ENCODE data around the gene RSPO3. TPM values are rescaled to one million over a fixed set of nuclear protein-coding genes. Genes with fewer than 3 reads are reported as not detected.
"Not testable (repeated sequence)": the region's sequence is repeated elsewhere in the genome, so short reads cannot be mapped to it uniquely, and the experiment has no call there.

The RSPO3 gene, protein sequence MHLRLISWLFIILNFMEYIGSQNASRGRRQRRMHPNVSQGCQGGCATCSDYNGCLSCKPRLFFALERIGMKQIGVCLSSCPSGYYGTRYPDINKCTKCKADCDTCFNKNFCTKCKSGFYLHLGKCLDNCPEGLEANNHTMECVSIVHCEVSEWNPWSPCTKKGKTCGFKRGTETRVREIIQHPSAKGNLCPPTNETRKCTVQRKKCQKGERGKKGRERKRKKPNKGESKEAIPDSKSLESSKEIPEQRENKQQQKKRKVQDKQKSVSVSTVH
- 0.53 and 0.62 TPM in 2 replicates for total RNA-seq
- polyA plus RNA-seq (2012): 1.5 TPM

DNA sequence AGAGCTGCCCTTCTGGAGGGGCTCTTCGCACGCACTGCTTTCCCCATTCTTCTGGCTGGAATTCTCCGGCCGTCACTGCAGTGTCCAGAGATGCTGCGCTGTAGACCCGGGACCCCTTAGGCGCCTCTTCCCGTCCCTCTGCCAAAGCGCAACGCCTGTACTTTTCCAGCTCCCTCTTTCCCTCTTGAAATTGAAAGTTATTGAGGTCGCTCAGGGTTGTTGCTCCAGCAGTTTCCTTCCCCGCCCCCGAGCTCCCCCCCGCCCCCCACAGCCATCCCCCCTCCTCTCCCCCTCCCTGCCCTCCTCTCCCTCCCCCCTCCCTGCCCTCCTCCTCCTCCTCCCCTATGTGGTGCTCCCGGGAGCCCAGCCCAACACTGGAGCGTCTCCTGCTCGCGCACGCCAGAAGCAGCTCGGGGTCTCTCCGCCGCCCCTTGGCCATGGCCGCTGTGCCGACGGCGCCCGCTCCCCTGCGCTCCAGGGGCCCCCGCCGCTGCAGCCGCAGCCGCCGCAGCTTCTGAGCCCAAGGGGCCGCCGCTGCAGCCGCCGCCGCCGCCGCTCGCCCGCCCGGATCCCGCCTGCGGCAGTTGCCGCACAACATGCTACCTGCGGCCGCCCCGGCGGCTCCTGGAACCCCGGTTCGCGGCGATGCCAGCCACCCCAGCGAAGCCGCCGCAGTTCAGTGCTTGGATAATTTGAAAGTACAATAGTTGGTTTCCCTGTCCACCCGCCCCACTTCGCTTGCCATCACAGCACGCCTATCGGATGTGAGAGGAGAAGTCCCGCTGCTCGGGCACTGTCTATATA, at the start of gene RSPO3:
Gene RSPO3 (plus strand): TSS at position 374 of the 804 bp plus-strand sequence. CDS start 522 bp downstream, outside the sequence.
- DNase-seq (ENCODE audit: low read depth): peak; percentile 56

DNA sequence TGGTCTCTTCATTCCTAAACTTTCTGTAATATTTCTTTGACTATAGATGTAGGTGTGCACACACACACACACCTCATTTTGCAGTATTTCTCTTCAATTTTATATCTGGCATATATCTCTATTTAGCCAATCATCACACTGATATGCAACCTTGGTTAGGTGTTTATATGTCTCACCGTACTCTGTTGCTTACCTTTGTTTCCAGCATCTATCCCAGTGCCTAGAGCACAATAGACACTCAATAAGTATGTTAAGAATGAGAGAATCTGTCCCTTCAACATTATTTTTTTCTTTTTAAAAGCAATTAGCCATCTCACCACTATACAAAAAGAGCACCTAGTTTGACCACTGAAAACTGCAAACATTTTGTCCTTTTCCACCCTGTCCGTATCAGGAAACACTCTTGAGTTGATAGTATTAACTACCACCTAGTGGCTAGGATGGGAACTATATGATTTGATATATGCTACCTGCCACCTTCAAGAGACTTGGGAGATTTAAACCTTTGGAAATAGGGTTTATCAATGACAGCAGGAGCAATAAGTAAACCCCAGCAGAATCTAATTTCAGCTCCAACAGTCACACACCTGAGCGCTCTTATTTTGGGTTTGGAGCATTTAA, 48.7 kb upstream of the RSPO3 start:
- peak; percentile 34 for DNase-seq (ENCODE audit: low read depth)

DNA sequence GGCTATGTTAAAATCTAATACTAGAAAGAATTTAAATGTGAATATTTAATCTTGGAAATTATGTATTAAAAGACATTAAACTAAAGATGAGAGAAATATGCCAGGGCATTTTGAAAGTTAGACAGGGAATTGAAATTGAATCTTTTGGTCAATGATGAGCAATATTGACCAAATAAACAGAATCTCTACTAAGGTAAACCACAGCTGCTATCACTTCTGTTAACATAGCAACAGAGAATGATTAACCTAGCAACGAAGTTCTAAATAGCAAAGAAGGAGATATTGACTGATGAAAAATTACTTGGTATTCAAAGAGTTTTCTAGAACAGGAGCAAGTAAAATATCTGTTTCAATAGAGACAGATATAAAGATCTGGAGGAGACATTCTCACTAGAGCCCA, 45.2 kb upstream of the RSPO3 start:
- no peak for DNase-seq (ENCODE audit: low read depth)

DNA sequence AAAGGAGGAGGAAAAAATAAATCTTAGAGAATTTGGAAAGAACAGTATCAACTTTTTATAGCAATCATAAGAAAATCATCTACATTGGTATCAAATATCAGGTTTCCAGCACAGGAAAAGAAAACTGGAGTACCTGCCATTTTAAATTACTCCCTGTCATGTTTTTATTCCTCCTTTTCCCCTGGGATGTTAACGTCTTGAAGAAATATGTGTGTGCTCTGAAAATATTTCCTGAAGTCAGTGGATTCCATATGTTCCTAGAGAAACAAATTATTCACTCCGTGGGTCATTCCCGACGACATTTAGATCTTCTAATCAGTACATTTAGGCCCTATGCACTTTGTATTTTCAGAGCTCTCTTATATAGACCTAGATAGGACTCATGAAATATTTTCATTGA, 42.0 kb upstream of the RSPO3 start:
- DNase-seq (ENCODE audit: low read depth): no peak

DNA sequence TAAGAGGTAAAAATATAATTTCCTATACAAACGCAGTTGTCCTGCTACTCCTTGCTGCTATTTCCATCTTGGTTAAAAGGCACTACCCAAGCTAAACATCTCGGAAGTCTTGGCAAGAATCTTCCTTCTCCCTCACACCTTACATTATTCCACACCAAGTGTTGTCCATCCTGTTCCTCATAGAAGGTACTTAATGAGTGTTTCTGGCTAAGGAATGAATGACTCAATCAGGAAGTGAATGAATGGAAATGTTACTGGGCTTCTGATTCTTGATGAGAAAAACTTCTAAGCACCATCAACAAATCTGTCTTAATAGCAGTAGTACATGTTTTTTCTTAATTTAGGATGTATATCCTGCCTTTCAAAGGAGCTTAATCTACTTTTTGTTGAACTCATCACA, 40.6 kb upstream of the RSPO3 start:
- no peak for DNase-seq (ENCODE audit: low read depth)

DNA sequence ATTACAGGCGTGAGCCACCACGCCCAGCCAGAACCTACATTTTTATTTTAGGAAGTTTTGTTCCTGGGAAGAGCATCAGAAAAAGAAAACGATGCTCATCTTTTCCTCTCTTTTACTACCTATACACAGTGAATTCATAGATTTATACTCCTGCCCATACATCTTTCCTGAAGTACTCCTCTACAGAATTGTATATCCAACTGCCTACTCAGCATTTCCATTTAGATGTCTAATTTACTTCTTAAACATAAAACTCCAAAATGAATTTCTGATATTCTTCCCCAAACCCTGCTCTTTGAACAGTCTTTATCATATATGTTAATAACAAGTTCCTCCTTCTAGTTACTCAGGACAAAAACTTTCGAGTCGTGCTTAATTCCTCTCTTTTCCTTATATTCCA, 39.8 kb upstream of the RSPO3 start:
- no peak for DNase-seq (ENCODE audit: low read depth)

DNA sequence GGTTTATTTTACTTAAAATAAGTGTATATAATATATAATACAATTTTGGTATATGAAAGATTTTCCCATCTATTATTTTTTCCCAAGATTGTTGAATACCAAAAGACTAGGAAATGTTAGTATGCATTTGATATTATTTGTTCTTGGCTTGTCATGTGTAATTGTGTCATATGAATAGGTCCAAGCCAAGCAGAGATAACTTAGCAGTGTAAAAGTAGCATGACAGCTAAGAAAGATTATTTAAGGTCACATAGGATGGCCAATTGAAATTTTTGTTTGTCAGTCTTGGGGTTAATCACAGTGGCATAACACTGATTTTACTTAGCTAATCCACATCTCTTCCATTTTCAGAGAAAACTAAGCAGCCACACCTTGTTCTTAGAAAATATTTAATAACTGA, 38.8 kb upstream of the RSPO3 start:
- no peak for DNase-seq (ENCODE audit: low read depth)

DNA sequence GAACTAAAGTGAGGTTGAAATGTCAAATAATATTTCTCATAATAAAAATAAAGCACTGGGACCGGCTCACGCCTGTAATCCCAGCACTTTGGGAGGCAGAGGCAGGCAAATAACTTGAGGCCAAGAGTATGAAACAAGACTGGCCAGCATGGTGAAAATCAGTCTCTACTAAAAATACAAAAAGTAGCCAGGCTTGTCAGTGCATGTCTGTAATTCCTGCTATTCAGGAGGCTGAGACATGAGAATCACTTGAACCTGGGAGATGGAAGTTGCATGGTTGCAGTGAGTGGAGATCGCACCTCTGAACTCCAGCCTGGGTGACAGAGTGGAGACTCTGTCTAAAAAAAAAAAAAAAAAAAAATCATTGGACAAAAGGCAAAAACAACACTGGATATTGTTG, 38.4 kb upstream of the RSPO3 start:
- DNase-seq (ENCODE audit: low read depth): no peak

DNA sequence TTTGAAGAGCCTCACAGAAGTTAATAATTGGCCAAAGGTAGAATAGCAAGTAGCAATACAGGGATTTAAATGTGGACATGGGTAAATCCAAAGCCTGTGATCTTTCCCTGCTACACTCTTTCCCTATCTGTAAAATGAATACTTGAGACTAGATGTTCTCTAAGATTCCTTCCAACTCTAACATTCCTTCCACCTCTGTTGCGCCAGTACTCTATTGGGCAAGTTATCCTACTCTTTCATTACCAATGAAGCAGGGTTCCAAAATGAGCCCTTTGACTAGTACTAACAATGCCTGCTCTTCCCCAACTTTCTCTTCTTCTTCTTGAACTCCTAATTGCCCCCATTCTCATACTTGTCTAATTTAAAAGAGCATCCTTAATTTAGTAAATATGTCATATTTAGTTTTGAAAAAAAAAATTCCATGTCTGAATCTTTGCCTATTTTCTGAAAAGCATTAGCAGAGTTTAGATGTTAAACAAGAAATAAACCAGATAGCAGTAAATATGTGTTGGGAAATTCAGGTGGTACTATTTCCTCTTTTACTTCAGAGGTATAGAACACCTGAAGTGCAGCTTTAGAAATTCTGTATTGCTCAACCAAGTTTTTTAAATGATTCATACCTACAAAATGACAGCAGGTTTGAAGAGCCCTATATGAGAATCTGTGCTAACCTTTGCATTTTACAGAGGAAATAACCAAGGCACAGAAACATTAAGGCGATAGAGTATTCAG, 35.1 kb upstream of the RSPO3 start:
- DNase-seq (ENCODE audit: low read depth): no peak

DNA sequence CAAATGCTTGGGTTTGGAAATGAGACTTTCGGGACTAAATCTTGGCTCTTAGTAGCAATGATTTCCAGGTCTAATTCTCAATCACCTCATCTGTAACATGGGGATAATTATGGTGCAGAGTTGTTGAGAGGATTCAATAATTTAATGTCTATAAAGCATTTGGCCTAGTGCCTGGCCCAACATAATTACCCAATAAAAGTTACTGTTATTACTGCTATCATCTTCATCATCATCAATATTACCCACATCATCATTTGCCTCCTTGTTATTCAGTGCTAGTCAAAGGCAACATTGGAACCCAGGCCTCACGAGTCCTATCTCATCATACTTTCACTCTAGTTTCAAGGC, 34.5 kb upstream of the RSPO3 start:
- DNase-seq (ENCODE audit: low read depth): no peak

DNA sequence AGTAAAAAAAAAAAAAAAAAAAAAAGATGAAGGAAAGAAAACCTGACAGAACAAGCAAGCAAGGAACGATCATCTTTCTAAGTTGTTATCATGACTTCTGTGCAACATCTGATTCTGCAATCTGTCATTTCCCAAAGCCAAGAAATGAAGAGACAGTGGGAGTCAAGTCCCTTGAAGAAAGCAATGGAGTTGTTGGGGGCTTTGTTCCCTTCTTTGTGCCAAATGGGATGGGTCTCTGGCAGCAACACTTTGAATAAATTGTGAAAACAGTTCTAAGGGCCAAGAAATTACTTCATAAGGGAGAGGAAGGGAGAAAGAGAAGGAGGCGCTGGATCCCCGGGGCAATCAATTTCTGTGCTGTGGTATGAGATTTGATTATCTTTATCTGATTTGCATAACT, 33.3 kb upstream of the RSPO3 start:
- no peak for DNase-seq (ENCODE audit: low read depth)

DNA sequence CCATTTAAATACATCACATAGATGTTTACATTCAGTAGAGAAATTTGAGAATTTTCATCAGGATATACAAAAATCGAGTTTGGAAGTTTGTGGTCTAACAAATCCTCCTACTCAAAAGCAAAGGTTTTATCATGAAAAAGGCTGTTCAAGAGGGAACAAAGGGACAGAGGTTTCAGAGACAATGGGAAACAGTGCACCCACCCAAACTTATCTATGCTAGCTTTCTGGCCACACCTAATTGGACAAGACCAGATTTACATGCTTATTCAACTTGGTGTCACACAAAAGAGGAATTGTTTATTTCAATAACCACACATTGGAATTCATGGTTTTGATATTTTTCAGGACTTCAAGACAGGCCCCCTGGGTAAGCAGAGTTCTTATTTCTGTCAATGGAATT, 28.4 kb upstream of the RSPO3 start:
- DNase-seq (ENCODE audit: low read depth): no peak

DNA sequence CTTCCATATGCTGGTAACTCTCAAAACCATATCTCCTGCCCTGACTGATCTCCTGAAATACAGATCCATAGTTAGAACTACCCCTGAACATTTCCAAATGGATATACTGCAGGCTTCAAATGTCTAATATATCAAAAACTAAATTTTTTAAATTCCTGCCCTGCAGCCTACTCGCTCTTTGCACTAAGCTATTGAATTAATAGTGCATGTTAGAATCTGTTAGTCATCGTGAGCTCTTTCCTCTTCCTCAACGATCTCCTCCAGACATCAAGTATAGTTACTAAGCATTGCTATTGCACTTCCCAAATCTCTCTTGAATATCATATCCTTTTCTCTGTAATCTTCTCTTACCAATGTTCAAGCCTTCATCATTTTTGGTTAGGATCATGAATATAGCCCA, 26.0 kb upstream of the RSPO3 start:
- DNase-seq (ENCODE audit: low read depth): no peak

DNA sequence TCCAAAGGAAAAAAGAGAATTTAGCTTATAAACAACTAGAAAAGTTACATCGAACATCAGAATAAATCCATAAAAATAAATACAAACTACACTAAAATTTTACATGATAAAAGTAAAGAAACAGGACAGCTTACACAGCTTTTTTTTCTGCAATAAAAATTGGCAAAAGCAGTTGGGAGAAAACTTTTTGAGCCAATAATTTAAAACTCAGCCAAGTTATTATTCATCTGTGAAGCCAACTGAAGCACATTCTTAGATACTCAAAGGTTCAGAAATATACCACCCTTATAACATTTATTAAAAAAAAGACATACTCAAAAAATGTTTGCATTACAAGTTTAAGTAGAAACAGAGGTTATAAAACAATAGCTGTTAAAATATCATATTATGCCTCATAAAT, 23.7 kb upstream of the RSPO3 start:
- no peak for DNase-seq (ENCODE audit: low read depth)

DNA sequence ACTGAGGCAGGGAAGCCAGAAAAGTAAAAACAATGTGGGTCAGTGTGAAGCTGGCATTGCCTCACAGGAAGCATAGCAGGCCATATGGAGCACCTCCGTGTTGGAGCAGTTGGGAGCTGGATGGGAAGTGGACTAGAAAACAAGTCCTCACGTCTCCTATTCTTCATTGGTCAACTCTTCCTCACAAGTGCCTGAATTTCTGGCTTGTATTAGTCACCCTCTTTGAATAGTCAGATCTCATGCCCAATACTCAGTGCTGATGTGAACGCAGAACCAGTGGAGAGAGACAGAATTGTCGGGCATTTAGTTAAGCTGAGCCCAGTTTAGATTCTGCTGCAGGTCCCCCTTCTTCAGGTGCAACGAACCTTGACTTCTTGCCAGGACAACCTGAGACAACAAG, 22.3 kb upstream of the RSPO3 start:
- DNase-seq (ENCODE audit: low read depth): no peak

DNA sequence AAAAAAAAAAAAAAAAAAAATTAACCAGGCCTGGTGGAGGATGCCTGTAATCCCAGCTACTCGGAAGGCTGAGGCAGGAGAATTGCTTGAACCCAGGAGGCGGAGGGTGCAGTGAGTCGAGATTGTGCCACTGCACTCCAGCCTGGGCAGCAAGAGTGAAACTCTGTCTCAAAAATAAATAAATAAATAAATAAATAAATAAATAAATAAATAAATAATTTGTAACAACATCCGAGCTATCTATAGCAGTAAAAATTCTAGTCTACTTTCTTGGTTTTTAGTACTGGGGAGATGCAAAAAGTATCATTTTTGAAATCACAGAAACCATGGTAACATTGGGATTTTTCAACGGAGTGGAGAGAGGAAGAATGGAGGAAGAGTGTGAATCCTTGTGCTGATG, 21.0 kb upstream of the RSPO3 start:
- DNase-seq (ENCODE audit: low read depth): not testable (repeated sequence)

DNA sequence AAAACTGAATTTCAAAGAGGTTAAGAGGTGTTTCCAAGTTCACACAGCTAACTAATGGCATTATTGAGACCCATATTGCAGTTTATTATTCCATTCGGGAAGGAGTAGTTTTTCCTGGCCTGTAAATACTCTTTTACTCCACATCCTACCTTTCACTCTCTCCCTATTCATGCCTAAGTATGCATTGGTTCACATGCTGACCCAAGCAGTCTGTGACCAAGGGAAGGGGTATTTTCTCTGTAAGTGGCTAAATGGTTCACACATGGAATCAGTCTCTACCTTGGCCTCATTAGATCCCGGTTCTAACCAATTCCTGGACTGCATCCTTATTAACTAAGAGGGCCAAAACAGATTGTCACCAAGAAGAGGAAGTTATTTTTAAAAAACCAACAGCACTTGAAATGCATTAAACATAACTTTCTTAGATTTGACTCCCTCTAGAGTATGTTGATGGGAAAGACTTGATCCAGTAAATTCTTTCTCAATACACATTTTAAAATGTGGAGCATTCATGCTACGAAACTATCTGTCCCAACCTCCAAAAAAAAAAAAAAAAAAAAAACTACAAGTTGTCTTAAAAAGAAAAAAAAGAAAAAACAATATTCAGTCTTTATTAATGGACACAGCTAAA, 17.8 kb upstream of the RSPO3 start:
- DNase-seq (ENCODE audit: low read depth): peak; percentile 37

DNA sequence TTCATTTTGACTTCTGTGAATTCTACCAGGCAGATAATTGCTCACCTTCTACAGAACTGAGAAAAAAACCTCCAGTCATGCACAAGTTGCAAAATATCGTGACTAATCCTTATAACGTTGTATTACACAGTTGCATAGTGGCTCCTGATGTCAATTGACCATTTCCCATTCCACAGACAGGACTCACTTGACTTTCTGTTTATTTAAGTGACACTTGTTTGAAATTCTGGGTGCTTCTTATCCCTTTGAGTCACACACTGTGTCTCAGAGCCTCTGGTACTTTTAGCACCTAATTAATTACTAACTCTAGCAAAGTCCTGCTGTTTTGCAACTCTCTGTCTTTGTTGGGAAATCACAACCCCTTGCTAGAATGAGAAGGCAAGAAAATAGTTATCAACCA, 16.2 kb upstream of the RSPO3 start:
- DNase-seq (ENCODE audit: low read depth): no peak

DNA sequence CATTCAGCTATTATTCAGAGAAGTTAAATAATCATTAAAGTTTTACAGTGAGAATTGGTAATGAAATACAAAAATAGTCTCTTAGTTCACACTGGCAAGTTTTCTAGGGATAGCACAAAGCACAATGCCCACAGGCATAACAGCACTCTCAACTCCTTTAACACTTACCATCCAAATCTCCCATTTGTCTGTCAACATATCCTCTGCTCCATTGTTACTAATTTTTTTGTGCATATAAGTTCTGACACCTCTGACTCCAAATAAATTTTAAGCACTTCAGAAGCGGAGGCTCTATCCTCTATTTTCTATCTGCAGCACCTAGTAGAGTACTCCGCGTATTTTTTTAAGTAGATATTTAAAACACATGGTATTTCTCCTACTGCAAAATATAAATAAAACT, 15.6 kb upstream of the RSPO3 start:
- DNase-seq (ENCODE audit: low read depth): no peak

DNA sequence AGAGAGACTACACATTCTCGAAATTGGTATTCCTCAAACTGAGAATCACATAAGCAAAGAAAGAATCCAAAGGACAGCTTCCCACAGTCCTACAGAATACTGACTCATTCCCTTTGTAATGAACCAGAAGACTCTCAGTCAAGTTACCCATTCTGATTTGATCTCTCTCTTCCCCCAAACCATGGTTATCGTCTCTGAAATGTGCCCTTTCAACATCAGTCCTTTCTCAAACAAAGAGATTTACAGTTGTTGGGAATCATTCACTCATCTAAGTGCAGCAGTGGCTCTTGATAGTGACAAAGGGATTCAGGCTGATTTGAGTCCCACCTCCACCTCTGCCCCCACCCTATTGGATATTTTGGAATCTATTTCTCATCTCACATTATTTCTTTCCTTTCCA, 15.0 kb upstream of the RSPO3 start:
- no peak for DNase-seq (ENCODE audit: low read depth)

DNA sequence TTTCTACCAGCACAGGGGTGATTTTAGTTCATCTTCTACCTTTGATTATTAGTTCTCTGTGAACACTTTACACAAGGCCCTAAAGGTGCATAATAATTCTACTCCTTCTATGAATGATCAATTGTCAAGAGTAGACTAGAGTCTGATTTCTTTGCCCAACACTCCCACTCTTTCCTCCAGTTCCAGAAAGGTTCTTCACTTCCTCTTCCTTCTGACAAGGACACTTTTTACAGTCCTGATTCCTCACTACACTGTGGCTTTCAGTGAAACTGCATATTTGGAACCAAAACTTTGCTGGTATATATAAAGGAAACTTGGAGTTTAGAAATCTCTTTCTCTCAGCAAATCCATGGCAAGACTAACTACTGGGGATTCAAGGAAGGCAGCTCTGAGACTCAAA, 10.6 kb upstream of the RSPO3 start:
- no peak for DNase-seq (ENCODE audit: low read depth)
